DMS79 (cell line): Measurements from ENCODE around the gene MANSC1.
"Not testable (repeated sequence)": the region's sequence is repeated elsewhere in the genome, so short reads cannot be mapped to it uniquely, and the experiment has no call there.

Experiments
- DNase-seq: peaks from one replicate; lab custom pipeline; 2025; lab: John Stamatoyannopoulos, UW

MANSC1 gene

GRCh38 chr12:12365446-12365802 lies 15.4 kb upstream of the MANSC1 start:
- DNase-seq: no peak

- no peak for DNase-seq
Observed at GRCh38 chr12:12364787-12365445, 14.9 kb upstream of the MANSC1 start.

DNA sequence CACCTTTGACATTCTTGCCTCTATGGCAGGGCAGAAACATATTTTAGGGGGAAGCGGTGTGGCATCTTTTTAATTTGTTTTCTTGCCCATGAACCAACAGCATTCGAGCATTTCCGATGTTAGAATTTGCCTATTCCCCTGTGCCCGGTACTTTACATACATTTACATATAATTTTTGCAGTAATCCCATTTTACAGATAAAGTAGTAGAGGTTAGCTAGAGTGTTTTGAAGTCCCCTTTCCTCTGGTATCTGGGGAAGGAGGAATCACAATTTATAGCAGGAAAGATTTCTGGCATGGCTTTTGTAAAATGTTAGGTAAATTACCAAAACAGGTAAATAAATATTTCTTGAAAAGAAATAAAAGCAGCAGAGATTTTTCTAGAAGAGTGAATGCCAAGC lies 8.5 kb upstream of the MANSC1 start:
- DNase-seq: no peak

DNA sequence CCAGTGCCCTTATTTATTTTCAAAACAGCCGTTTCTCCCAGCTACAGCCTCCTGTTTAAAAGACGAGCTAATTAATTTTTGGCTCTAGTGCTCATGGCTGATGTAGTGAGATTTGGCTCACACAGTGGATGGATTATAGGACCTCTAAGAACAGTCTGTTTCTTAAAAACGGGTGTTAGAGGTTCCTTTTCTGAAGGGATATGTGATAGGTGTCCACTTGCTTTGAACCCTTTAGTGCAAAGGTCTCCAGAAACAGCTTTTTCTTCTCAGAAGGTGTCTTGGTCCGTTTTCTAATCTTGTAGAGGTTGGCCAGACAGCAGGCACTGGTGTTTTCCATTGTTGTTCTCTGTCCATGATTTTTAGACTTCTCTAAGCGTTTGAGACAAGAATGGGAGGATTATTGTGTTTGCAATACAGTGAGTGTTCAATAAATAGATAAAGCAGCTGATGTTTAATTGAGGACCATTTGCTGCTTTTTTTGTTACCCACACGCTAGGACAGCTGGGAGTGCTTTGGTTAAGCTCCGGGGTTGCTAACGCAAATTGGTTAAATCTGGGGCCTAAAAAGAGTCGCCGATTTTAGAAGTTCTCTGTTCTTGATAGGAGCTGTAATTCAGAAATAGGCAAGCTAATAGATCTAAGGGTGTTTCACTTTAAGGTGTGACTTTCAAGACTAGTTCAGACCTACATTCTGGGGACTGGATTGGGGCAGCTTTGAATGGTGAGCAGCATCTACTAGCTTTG lies 7.8 kb upstream of the MANSC1 start:
- DNase-seq: peak; percentile 20

- peak; percentile 92 for DNase-seq
Observed at GRCh38 chr12:12356896-12357718, 7.1 kb upstream of the MANSC1 start, which contains the start of gene BORCS5. Gene BORCS5 (plus strand): TSS chr12:12357078. CDS start chr12:12357452, 374 bp downstream.

- DNase-seq: no peak
Observed at GRCh38 chr12:12356467-12356895, 6.4 kb upstream of the MANSC1 start.

GRCh38 chr12:12353807-12354206 lies 3.8 kb upstream of the MANSC1 start:
- no peak for DNase-seq

DNA sequence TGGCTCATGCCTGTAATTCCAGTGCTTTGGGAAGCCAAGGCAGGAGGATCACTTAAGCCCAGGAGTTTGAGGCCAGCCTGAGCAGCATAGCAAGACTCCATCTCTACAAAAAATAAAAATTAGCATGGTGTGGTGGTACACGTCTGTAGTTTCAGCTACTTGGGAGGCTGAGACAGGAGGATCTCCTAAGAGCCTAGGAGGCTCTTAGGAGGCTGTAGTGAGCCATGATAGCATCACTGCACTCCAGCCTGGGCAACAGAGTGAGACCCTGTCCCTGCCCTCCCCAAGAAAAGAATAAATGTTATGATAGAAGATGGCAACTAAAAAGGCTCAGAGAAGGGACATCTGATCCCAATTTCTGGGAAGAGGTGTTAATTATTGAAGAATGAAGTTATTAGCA lies 3.2 kb upstream of the MANSC1 start:
- no peak for DNase-seq

- DNase-seq: not testable (repeated sequence)
Observed at GRCh38 chr12:12351468-12352185, 1.6 kb upstream of the MANSC1 start.

DNA sequence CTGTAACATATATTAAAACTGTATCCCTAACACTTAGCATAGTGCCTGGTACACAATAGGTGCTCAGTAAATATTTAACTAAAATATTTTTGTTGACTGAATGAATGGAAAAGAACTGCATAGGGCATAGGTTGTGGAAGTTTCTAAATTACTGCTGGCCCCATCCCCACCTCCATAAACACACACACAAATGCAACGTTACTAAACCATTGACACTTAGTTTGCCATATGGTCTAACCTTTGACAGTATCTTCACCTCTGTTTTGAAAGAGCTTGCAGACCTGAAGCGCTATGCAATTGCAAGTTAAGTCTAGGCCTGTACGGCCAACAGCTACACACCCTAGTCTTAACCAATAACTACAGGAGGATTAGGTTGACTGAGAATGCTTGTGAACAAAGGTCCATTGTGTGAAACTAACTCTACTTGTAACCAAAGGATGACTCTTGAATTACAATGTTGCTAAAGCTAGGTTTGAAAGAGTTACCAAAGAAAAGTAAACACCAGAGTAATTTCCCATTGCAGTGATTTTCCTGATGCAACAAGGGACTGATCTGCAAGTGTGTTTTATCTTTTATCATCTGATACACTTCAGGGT lies 924 bp upstream of the MANSC1 start:
- DNase-seq: no peak

GRCh38 chr12:12338527-12339168 lies 11.4 kb downstream of the MANSC1 start:
- no peak for DNase-seq

DNA sequence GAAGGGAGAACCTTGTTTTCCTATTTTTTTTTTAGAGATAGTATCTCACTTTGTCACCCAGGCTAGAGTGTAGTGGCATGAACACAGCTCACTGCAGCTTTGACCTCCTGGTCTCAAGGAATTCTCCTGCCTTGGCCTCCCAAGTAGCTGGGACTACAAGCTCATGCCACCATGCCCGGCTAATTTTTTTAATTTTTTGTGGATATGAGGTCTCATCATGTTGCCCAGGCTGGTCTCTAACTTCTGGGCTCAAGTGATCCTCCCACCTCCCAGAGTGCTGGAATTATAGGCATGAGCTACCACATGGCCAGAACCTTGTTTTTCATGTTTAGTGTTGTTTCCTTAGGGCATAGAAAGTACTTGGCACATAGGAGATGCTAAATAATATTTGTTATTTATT lies 13.5 kb downstream of the MANSC1 start:
- no peak for DNase-seq

DNA sequence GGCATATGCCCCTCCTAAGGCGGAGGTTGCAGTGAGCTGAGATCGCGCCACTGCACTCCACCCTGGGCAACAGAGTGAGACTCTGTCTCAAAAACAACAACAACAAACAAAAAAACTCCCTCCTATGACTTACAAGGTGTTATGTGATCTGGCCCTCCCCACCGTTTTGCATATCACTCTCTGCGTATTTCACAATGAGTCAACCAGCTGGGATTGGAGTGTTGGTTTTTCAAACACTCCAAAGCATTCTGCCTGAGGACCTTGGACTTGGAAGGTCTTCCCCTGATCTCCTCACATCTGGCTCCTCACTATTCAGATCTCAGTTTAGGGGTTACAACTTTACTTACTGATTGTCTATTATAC lies 14.0 kb downstream of the MANSC1 start:
- no peak for DNase-seq

- DNase-seq: peak; percentile 35
Observed at GRCh38 chr12:12334367-12335040, 15.5 kb downstream of the MANSC1 start.

- peak; percentile 99 for DNase-seq
Observed at GRCh38 chr12:12333407-12334366, 16.4 kb downstream of the MANSC1 start.

DNA sequence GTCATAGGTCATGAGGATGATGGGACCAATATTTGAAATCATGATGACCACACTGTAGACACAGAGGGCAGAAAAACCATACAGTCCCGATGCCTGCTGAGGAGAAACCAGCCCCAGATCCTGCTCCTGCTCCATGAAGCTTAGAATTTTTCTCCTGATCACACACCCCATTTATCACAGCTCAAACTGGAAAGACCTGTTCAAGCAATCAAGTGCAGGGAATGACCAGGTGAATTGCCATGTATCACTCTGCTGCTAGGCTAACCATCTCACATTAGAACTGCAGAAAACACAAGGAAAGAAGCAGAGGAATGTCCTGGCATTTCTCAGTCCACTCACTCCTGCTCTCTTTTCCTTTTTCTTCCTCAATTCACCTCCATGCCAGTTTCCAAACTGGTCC lies 18.1 kb downstream of the MANSC1 start:
- DNase-seq: peak; percentile 29

DNA sequence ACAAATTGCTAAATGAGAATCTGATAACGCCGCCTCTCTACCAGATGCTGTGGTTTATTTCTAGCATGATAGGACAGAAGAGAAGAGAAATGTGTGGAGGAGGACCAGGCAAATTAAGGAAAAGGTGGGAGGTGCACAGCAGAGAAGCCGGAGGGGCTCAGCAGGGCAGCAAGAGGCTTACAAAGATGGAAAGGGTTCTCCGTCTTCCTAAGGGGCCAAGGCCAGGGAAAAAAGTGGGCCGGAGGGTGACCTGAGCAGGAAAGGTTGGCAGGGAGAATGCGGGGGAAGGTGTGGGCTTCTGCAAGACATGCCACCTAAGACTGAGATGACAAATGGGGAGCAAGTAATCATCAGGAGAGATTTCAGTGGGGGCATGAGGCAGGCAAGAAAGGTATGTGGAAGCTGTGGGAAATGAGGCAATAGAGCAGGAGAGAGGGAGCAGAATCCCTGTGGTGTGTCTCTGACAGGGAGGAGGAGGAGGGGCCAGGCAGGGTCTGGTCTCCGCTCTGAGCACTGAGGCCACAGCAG lies 18.7 kb downstream of the MANSC1 start:
- DNase-seq: no peak

GRCh38 chr12:12327802-12328201 lies 22.2 kb downstream of the MANSC1 start:
- peak; percentile 18 for DNase-seq

- no peak for DNase-seq
Observed at GRCh38 chr12:12326262-12326661, 23.8 kb downstream of the MANSC1 start.
